HEK293 (cell line): ENCODE results near the gene ORAI2.

Source experiments
- AEBP2 ChIP-seq: fragments of 450-650 bp; formaldehyde crosslinking; IDR thresholded peaks from 2 replicates; pipeline ENCODE4 v1.5.1; 2016; ENCODE audit warnings: missing biosample characterization, missing genetic modification characterization, borderline replicate concordance
- ATF2 ChIP-seq: fragments of 450-650 bp; formaldehyde crosslinking; IDR thresholded peaks from 2 replicates; pipeline ENCODE4 v1.5.1; 2016; ENCODE audit warnings: missing biosample characterization, missing genetic modification characterization, low read depth
- PBX3 ChIP-seq: sonication (generic); formaldehyde crosslinking; IDR thresholded peaks from 2 replicates; pipeline ENCODE4 v1.8.1; 2022; ENCODE audit warnings: mild to moderate bottlenecking, moderate library complexity, missing genetic modification reagents
- PRDM1 ChIP-seq: fragments of 450-650 bp; formaldehyde crosslinking; IDR thresholded peaks from 2 replicates; pipeline ENCODE4; 2016; ENCODE audit warnings: missing biosample characterization, missing genetic modification characterization
- PRDM6 ChIP-seq: fragments of 450-650 bp; formaldehyde crosslinking; IDR thresholded peaks from 2 replicates; pipeline ENCODE4 v1.5.1; 2017; ENCODE audit warnings: missing biosample characterization, missing genetic modification characterization
- REPIN1 ChIP-seq: fragments of 450-650 bp; formaldehyde crosslinking; IDR thresholded peaks from 2 replicates; pipeline ENCODE4 v1.5.1; 2017; ENCODE audit warnings: missing biosample characterization, missing genetic modification characterization, low read depth
- YY1 ChIP-seq: fragments of 450-650 bp; formaldehyde crosslinking; IDR thresholded peaks from 2 replicates; pipeline ENCODE4 v1.5.1; 2018; ENCODE audit warnings: missing biosample characterization, missing genetic modification characterization
- ZBTB44 ChIP-seq: fragments of 450-650 bp; IDR thresholded peaks from 2 replicates; pipeline ENCODE4 v1.5.1; 2018; ENCODE audit warnings: missing biosample characterization, mild to moderate bottlenecking, missing genetic modification characterization
- ZFP41 ChIP-seq: fragments of 450-650 bp; formaldehyde crosslinking; IDR thresholded peaks from 2 replicates; pipeline ENCODE4 v1.5.1; 2016; ENCODE audit warnings: missing biosample characterization, missing genetic modification characterization, borderline replicate concordance
- ZNF155 ChIP-seq: fragments of 450-650 bp; formaldehyde crosslinking; IDR thresholded peaks from 2 replicates; pipeline ENCODE4 v1.5.1; 2016; ENCODE audit warnings: missing biosample characterization, missing genetic modification characterization
- ZNF175 ChIP-seq: fragments of 450-650 bp; formaldehyde crosslinking; IDR thresholded peaks from 2 replicates; pipeline ENCODE4 v1.5.1; 2016; ENCODE audit warnings: missing biosample characterization, missing genetic modification characterization
- ZNF221 ChIP-seq: fragments of 450-650 bp; formaldehyde crosslinking; IDR thresholded peaks from 2 replicates; pipeline ENCODE4 v1.5.1; 2017; ENCODE audit warnings: missing biosample characterization, missing genetic modification characterization, borderline replicate concordance
- ZNF274 ChIP-seq, 2 experiments: fragments of 200-500 bp in 1 of 2; fragments of 450-650 bp in 1 of 2; sonication (Bioruptor generic) in 1 of 2; formaldehyde crosslinking in 1 of 2; IDR thresholded peaks; 2 replicates each; pipeline versions ENCODE4 v1.5.1 to v1.6.1; 2014 to 2016; ENCODE audit warnings: borderline replicate concordance in 1 of 2, inconsistent platforms in 1 of 2, low read length in 1 of 2, missing biosample characterization in 1 of 2, missing genetic modification characterization in 1 of 2
- ZNF311 ChIP-seq: fragments of 450-650 bp; formaldehyde crosslinking; IDR thresholded peaks from 2 replicates; pipeline ENCODE4 v1.5.1; 2017; ENCODE audit warnings: missing biosample characterization, missing genetic modification characterization, borderline replicate concordance
- ZNF335 ChIP-seq: fragments of 450-650 bp; formaldehyde crosslinking; conservative IDR thresholded peaks from 2 replicates; pipeline ENCODE4 v1.5.1; 2016; ENCODE audit warnings: missing biosample characterization, missing genetic modification characterization
- ZNF362 ChIP-seq: fragments of 450-650 bp; formaldehyde crosslinking; IDR thresholded peaks from 2 replicates; pipeline ENCODE4 v1.5.1; 2016; ENCODE audit warnings: missing biosample characterization, missing genetic modification characterization
- ZNF366 ChIP-seq: fragments of 450-650 bp; formaldehyde crosslinking; conservative IDR thresholded peaks from 2 replicates; pipeline ENCODE4 v1.5.1; 2016; ENCODE audit warnings: missing biosample characterization, missing genetic modification characterization
- ZNF394 ChIP-seq: fragments of 450-650 bp; formaldehyde crosslinking; IDR thresholded peaks from 2 replicates; pipeline ENCODE4 v1.5.1; 2016; ENCODE audit warnings: missing biosample characterization, missing genetic modification characterization, mild to moderate bottlenecking, moderate library complexity, borderline replicate concordance
- ZNF398 ChIP-seq: fragments of 450-650 bp; formaldehyde crosslinking; IDR thresholded peaks from 2 replicates; pipeline ENCODE4 v1.5.1; 2017; ENCODE audit warnings: missing biosample characterization, missing genetic modification characterization
- ZNF510 ChIP-seq: fragments of 450-650 bp; formaldehyde crosslinking; IDR thresholded peaks from 2 replicates; pipeline ENCODE4 v1.5.1; 2018; ENCODE audit warnings: mild to moderate bottlenecking, missing genetic modification characterization, missing biosample characterization; ENCODE audit not compliant: insufficient replicate concordance
- ZNF529 ChIP-seq: fragments of 450-650 bp; formaldehyde crosslinking; IDR thresholded peaks from 2 replicates; pipeline ENCODE4 v1.5.1; 2017; ENCODE audit warnings: missing genetic modification characterization, missing biosample characterization; ENCODE audit not compliant: insufficient replicate concordance
- ZNF645 ChIP-seq: fragments of 450-650 bp; formaldehyde crosslinking; IDR thresholded peaks from 2 replicates; pipeline ENCODE4; 2016; ENCODE audit warnings: missing biosample characterization, missing genetic modification characterization
- ZNF704 ChIP-seq: fragments of 450-650 bp; formaldehyde crosslinking; IDR thresholded peaks from 2 replicates; pipeline ENCODE4 v1.5.1; 2016; ENCODE audit warnings: missing biosample characterization, missing genetic modification characterization
- ZNF768 ChIP-seq: fragments of 450-650 bp; formaldehyde crosslinking; IDR thresholded peaks from 2 replicates; pipeline ENCODE4 v1.5.1; 2018; ENCODE audit warnings: missing biosample characterization, mild to moderate bottlenecking, missing genetic modification characterization

ORAI2 gene

GRCh38 chr7:102390697-102391484 is 42.5 kb upstream of the ORAI2 start (continued):
- no peak for TF ChIP-seq ZNF175 (tag by site-specific recombination)
- TF ChIP-seq ZNF366 (tag by site-specific recombination), result no peak
- TF ChIP-seq ZNF510 (tag by site-specific recombination), result no peak
- TF ChIP-seq ZNF155 (tag by site-specific recombination), result no peak
- no peak for TF ChIP-seq ATF2 (tag by site-specific recombination)
- TF ChIP-seq ZNF221 (tag by site-specific recombination), result no peak
- TF ChIP-seq ZBTB44 (tag by site-specific recombination), result no peak
- no peak for TF ChIP-seq PBX3
- no peak for TF ChIP-seq ZNF529 (tag by site-specific recombination)
- no peak for TF ChIP-seq YY1 (tag by site-specific recombination)
- TF ChIP-seq ZNF362 (tag by site-specific recombination), result no peak
- TF ChIP-seq ZNF394 (tag by site-specific recombination), result peak; percentile 96
- TF ChIP-seq ZNF274 (IDR thresholded peaks at IDR 0.05; ENCODE audit: low read length), result no peak
- no peak for TF ChIP-seq ZNF274 (tag by site-specific recombination; IDR thresholded peaks at IDR 0.05; ENCODE audit: borderline replicate concordance)
- TF ChIP-seq ZNF311 (tag by site-specific recombination), result no peak
- no peak for TF ChIP-seq ZNF645
- no peak for TF ChIP-seq AEBP2 (tag by site-specific recombination)
- no peak for TF ChIP-seq ZNF398
- TF ChIP-seq PRDM1, result no peak
- TF ChIP-seq ZNF768 (tag by site-specific recombination), result no peak
- TF ChIP-seq ZNF704 (tag by site-specific recombination), result no peak
- TF ChIP-seq ZFP41, result no peak
- TF ChIP-seq REPIN1 (tag by site-specific recombination), result no peak
- no peak for TF ChIP-seq PRDM6 (tag by site-specific recombination)
- no peak for TF ChIP-seq ZNF335
